Non-pigmented ciliary epithelial cell (primary cell): ENCODE data around the gene CUL2.
"Not testable (repeated sequence)": the region's sequence is repeated elsewhere in the genome, so short reads cannot be mapped to it uniquely, and the experiment has no call there.

Source experiments
- DNase-seq: peaks from one replicate; pipeline ENCODE4 v3.0.0-alpha.2; 2010; ENCODE audit warnings: low read depth

CUL2 gene

DNA sequence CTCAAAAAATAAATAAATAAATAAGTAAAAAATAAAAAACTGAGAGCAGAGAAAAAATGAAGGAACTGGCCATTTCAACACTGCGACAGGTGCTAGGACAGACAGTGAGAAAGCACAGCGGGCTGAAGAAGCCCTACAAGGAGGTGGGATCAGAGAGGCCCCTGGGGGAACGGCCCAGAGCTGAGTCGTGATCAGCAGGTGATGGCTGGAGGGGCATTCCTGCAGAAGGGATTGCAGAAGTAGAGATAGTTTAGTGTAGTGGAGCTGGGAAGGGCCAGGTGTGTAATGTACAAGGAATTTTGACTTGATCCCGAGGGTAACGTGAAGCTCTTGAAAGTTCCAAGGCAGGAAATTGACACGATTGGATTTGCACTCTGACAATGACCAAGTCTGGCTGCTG lies 112.1 kb downstream of the CUL2 start:
- DNase-seq, result no peak

DNA sequence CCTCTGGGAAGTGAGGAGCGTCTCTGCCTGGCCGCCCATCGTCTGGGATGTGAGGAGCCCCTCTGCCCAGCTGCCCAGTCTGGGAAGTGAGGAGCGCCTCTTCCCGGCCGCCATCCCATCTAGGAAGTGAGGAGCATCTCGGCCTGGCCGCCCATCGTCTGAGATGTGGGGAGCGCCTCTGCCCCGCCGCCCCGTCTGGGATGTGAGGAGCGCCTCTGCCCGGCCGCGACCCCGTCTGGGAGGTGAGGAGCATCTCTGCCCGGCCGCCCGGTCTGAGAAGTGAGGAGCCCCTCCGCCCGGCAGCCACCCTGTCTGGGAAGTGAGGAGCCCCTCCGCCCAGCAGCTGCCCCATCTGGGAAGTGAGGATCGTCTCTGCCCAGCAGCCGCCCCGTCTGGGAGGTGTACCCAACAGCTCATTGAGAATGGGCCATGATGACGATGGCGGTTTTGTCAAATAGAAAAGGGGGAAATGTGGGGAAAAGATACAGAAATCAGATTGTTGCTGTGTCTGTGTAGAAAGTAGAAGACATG lies 113.7 kb downstream of the CUL2 start:
- not testable (repeated sequence) for DNase-seq

DNA sequence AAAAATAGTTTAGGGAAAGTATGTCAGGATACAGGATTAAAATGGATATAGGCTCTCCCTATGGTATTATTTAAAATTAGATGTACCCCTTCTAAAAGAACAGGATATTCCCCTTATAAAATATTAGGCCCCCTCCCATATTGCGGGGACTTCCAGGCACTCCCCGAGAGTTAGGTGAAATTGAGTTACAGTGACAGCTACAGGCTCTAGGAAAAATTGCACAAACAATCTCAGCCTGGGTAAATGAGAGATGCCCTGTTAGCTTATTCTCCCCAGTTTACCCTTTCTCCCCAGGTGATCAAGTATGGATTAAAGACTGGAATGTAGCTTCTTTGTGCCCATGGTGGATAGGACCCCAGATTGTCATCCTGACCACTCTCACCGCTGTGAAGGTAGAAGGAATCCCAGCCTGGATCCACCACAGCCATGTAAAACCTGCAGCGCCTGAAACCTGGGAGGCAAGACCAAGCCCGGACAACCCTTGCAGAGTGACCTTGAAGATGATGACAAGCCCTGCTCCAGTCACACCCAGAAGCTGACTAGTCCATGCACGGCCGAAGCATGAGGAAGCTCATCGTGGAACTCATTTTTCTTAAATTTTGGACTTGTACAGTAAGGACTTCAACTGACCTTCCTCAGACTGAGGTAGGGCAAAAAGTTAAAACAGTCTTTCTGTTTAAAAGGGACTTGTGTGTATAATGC lies 115.6 kb downstream of the CUL2 start:
- DNase-seq, result not testable (repeated sequence)

DNA sequence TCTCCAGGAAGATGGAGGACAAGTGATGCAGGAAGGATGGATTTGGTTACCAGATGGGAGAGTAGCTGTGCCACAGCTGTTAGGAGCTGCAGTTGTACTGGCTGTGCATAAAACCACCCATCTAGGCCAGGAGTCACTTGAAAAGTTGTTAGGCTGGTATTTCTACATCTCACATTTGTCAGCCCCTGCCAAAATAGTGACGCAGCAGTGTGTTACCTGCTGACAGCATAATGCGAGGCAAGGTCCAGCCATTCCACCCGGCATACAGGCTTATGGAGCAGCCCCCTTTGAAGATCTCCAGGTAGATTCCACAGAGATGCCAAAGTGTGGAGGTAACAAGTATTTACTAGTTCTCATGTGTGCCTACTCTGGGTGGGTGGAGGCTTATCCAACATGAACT lies 116.4 kb downstream of the CUL2 start:
- DNase-seq, result not testable (repeated sequence)

DNA sequence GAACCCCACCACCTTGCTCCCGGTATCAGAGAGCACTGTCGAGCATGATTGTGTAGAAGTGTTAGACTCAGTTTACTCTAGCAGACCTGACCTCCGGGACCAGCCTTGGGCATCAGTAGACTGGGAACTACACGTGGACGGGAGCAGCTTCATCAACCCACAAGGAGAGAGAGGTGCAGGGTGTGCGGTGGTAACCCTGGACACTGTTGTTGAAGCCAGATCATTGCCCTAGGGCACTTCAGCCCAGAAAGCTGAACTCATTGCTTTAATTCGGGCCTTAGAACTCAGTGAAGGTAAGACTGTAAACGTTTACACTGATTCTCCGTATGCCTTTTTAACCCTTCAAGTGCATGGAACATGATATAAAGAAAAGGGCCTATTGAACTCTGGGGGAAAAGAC lies 117.0 kb downstream of the CUL2 start:
- DNase-seq, result not testable (repeated sequence)

DNA sequence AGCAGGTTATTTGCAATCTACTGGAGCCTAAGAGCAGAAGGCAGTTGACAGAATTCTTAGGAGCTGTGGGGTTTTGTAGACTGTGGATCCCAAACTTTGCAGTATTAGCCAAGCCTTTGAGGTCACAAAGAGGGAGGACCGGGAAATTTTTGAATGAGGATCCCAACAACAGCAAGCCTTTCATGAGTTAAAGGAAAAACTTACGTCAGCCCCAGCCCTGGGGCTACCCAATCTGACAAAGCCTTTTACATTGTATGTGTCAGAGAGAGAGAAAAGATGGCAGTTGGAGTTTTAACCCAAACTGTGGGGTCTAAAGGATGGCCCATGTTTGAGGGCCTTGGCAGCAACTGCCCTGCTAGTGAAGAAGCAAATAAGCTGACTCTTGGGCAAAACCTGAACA lies 117.5 kb downstream of the CUL2 start:
- not testable (repeated sequence) for DNase-seq

DNA sequence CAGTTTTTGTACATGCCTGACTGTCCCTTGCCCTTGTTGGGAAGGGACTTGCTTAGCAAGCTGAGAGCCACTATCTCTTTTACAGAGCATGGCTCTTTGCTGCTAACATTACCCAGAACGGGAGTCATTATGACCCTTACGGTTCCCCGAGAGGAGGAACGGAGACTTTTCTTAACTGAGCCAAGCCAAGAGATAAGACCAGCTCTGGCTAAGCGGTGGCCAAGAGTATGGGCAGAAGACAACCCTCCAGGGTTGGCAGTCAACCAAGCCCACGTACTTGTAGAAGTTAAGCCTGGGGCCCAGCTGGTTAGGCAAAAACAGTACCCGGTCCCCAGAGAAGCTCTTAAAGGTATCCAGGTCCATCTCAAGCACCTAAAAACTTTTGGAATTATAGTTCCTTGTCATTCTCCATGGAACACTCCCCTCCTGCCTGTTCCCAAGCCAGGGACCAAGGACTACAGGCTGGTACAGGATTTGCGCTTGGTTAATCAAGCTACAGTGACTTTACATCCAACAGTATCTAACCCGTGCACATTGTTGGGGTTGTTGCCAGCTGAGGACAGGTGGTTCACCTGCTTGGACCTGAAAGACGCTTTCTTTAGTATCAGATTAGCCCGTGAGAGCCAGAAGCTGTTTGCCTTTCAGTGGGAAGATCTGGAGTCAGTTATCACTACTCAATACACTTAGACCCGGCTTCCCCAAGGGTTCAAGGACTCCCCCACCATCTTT lies 118.4 kb downstream of the CUL2 start:
- not testable (repeated sequence) for DNase-seq

DNA sequence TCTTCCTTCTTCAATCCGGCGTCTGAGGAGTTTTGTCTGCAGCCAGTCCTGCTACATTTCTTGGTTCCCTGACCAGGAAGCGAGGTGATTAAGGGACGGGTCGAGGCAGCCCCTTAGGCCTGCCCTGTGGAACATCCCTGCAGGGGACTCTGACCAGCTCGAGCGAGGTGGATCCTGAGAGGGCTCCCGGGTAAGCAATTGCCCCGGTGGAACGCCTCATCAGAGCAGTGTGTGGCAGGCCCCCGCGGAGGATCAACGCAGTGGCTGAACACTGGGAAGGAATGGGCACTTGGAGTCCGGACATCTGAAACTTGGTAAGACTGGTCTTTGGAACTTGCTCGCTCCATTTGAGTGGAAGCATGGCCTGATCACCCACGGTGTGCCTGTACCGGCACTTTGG lies 121.0 kb downstream of the CUL2 start:
- DNase-seq, result no peak

DNA sequence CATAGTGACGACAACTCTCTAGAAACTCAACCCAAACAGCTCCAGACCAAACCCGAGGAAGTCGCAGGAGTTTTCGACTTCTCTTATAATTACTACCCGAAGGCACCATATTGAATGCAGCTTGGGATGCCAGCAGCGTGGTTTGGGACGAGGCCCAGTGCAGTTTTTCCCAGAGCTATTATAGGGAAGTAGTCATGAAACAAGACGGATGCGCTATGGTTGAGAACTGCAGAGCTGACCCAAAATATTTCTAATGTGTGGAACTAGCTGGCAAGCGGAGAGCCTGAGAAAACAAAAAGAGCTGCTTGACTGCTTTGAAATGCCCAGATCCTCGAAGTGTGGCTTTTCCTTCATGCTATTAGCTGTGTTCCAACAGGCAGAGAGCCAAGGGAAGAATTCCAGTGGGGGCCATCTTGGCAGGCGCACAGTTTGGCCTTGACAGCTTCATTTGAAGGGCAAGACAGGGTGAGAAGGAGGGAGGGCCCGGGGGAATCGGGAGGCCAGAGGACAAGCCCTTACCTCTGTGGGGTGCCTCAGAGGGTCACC lies 122.7 kb downstream of the CUL2 start:
- no peak for DNase-seq

DNA sequence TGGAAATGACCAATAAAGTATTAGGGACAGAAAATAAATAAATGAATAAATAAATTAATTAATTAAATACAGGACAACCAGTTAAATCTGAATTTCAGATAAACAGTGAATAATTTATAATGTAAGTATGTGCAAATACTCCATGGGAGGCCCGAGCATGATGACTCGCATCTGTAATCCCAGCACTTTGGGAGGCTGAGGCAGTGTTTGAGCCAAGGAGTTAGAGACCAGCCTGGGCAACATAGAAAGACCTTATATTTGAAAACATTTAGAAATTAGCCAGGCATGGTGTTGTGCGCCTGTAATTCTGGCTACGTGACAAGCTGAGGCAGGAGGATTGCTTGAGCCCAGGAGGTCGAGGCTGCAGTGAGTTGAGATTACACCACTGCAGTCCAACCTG lies 123.7 kb downstream of the CUL2 start:
- no peak for DNase-seq

DNA sequence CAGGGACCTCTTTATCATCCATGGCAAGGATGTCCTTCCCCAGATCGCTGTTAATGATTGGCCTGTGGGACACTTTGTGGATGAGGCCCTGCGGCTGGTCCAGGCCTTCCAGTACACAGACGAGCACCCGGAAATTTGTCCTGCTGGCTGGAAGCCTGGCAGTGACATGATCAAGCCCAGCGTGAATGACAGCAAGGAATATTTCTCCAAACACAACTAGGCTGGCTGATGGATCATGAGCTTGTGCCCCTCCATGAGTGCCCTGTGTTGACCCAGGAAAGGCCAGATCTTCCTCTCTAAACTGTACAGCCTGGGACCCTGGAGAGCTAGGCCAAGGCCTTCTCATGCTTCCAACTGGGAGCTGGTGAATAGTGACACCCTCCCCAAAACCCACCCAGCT lies 124.1 kb downstream of the CUL2 start:
- DNase-seq, result no peak

DNA sequence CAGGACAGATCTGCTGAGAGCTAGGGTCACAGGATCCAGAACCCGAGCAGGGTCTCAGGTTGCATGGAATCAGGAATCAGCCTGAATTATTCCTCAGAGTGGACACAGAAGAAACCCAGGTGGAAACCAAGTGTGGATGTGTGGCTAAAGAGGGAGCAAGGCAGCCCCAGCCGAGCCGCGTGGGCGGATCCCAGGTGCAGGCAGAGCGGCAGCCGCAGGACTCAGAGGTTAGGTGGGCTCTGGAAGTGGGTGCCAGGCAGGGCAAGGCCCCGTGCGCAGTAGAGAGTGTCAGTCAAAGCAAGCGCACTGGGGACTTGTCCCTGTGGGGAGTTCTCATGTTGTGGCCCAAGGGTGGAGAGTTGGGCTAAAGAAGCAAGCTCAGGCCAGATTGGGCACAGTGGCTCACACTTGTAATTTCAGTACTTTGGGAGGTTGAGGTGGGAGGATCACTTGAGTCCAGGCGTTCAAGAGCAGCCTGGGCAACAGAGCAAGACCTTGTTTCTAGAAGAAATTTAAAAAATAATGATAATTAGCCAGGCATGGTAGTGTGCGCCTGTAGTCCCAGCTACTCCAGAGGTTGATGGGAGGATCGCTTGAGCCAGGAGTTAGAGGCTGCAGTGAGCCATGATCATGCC lies 125.9 kb downstream of the CUL2 start:
- DNase-seq, result no peak

DNA sequence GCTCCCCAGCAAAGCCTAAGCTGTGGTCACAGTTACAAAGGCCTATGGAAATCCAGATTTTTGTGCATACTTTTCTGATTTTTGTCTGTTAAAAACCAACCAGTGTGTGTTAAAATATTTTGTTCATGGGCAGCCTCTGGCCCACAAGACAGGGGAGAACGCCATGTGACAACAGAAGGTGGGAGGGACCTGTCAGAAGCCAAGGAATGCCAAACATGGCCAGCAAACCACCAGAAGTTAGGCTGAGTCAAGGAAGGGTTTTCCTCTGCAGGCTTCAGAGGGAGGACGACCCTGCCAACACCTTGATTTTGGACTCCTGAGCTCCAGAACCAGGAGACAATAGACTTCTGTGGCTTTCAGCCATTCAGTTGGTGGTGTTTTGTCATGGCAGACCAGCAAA lies 127.3 kb downstream of the CUL2 start:
- DNase-seq, result no peak

DNA sequence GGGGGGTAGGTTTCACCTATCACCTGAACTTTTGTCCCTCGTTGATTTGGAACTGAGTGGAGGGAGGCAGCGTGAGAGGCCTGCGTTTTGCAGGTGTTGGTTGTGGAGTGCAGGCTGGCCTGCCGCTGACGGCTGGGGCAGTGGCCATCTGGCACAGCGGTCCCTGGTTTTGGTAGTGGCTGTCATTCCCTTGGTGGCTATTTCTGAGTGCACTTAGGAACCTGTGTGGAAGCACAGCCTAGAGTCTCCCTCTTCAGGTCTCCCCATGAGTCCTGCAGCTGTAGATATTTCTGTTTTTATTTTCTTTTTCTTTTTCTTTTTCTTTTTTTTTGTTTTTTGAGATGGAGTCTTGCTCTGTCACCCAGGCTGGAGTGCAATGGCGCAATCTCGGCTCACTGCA lies 129.2 kb downstream of the CUL2 start:
- DNase-seq, result no peak

DNA sequence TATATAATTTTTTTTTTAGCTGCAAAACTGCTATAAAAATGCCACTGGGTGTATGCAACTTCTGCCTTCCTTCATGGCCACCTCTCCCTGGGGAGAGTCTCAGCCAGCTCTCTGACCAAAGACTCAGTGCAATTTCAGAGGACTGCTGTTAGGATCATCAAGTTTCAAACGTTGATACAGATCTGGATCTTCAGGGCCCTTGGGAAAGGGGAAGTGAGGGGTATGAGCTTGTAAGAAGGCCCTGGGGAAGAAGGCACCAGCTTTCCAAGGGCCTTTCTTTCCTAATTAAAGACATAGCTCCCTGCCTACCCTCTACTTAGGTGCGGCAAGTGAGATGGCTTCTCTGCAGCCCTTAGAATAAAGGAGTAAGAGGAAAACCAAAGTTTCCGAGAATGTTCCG lies 130.4 kb downstream of the CUL2 start:
- no peak for DNase-seq

DNA sequence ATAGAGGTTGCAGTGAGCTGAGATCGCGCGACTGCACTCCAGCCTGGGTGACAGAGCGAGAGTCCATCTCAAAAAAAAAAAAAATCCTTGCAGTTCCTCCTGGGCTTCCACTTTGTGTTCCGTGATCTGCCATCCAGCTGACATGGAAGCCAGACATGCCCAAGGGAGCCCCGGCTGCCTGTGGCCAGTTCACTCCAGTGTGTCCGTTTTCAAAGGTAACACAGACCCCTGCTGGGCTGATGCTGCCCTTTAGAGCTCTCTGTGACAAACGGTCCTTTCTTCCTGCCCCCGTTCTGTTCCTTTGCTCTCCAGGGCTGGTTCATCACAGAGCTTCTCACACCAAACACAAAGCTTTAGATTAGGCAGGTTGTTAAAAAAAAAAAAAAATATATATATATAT lies 130.8 kb downstream of the CUL2 start:
- DNase-seq, result no peak
